Keratinocyte (primary cell): ENCODE measurements around the gene SEMA3C. TPM values are rescaled to one million over a fixed set of nuclear protein-coding genes. Genes with fewer than 3 reads are reported as not detected.
A peak's percentile ranks its signal among the peaks of the same experiment; 100 is the strongest.

ENCODE experiments used
- DNase-seq: peaks from one replicate; pipeline ENCODE4 v3.0.0-alpha.2; 2011; ENCODE audit warnings: low read depth, missing footprints, low spot score
- FAIRE-seq: peaks from 2 replicates; lab custom pipeline; 2011; peaks lifted over from hg19 to GRCh38; lab: Jason Lieb, UNC
- H2AFZ ChIP-seq: 2 replicates; pipeline ENCODE4 v1.6.0; 2012; ENCODE audit warnings: low read length, control low read depth, inconsistent platforms; ENCODE audit not compliant: control insufficient read depth
- H3K27ac ChIP-seq: 2 replicates; pipeline ENCODE4 v1.5.1; 2011; ENCODE audit warnings: low read length; ENCODE audit not compliant: control insufficient read depth, insufficient read depth
- H3K27me3 ChIP-seq: 3 replicates; pipeline ENCODE4 v1.6.0; 2011; ENCODE audit warnings: low read length; ENCODE audit not compliant: control insufficient read depth, insufficient read depth; ENCODE audit errors: extremely low read depth
- H3K36me3 ChIP-seq, 2 experiments: 2 replicates in 1 of 2; 3 replicates in 1 of 2; pipeline ENCODE4 v1.5.1; 2011; ENCODE audit warnings: low read length in 2 of 2, mild to moderate bottlenecking in 1 of 2; ENCODE audit not compliant: control insufficient read depth in 2 of 2, insufficient read depth in 2 of 2; ENCODE audit errors: extremely low read depth in 1 of 2
- H3K4me1 ChIP-seq: 3 replicates; pipeline ENCODE4 v1.5.1; 2011; ENCODE audit warnings: low read length; ENCODE audit not compliant: control insufficient read depth, insufficient read depth; ENCODE audit errors: extremely low read depth
- H3K4me2 ChIP-seq: 3 replicates; pipeline ENCODE4 v1.6.0; 2011; ENCODE audit warnings: low read depth, low read length; ENCODE audit not compliant: control insufficient read depth, insufficient read depth; ENCODE audit errors: extremely low read depth
- H3K4me3 ChIP-seq, 3 experiments: fragments of 200-600 bp in 1 of 3; sonication (generic) in 1 of 3; 2 replicates in 2 of 3; 3 replicates in 1 of 3; pipeline ENCODE4 v1.5.1; 2011 to 2016; ENCODE audit warnings: low read length in 3 of 3, mild to moderate bottlenecking in 3 of 3, control low read depth in 2 of 3, inconsistent platforms in 1 of 3, low read depth in 1 of 3, mixed read lengths in 1 of 3, mixed run types in 1 of 3, moderate library complexity in 1 of 3; ENCODE audit not compliant: control insufficient read depth in 2 of 3, insufficient read depth in 2 of 3; ENCODE audit errors: extremely low read depth in 1 of 3
- H3K79me2 ChIP-seq: 2 replicates; pipeline ENCODE4 v1.6.0; 2012; ENCODE audit warnings: low read length; ENCODE audit not compliant: control insufficient read depth, insufficient read depth
- H3K9ac ChIP-seq: 3 replicates; pipeline ENCODE4 v1.6.0; 2011; ENCODE audit warnings: low read length; ENCODE audit not compliant: control insufficient read depth, insufficient read depth; ENCODE audit errors: extremely low read depth
- H3K9me1 ChIP-seq: 3 replicates; pipeline ENCODE4 v1.6.0; 2011; ENCODE audit warnings: low read length; ENCODE audit not compliant: control insufficient read depth, insufficient read depth; ENCODE audit errors: extremely low read depth
- H3K9me3 ChIP-seq: 2 replicates; pipeline ENCODE4 v1.5.1; 2012; ENCODE audit warnings: low read depth, low read length; ENCODE audit not compliant: control insufficient read depth
- H4K20me1 ChIP-seq: 3 replicates; pipeline ENCODE4 v1.6.0; 2011; ENCODE audit warnings: low read length; ENCODE audit not compliant: control insufficient read depth, insufficient read depth; ENCODE audit errors: extremely low read depth
- CTCF ChIP-seq, 3 experiments: IDR thresholded peaks in 1 of 3; conservative IDR thresholded peaks in 1 of 3; optimal IDR thresholded peaks in 1 of 3; 2 replicates in 2 of 3; 3 replicates in 1 of 3; pipeline versions ENCODE3 to v1.5.1; 2011; ENCODE audit warnings: low read length in 3 of 3, mild to moderate bottlenecking in 3 of 3, moderate library complexity in 2 of 3, control low read depth in 1 of 3, inconsistent platforms in 1 of 3; ENCODE audit not compliant: insufficient read depth in 2 of 3; ENCODE audit errors: extremely low read depth in 1 of 3
- EZH2 ChIP-seq: IDR thresholded peaks from one replicate; pipeline ENCODE4 v1.6.1; 2012; ENCODE audit warnings: inconsistent platforms, mild to moderate bottlenecking, low read length, moderate library complexity
- dilution Hi-C: fragments of 300-500 bp; cut with MboI; formaldehyde crosslinking; loops from one replicate; pipeline ENCODE4 v1.7.0; 2020; ENCODE audit warnings: low sequenced_read_pairs; ENCODE audit not compliant: extremely low pct_ligation_motif_present
- polyA plus RNA-seq, 5 experiments: library from polyadenylated mRNA; depleted of rRNA in 3 of 5; stranded (reverse) in 3 of 5; stranded (forward) in 1 of 5; unstranded in 1 of 5; fragments of >200 nt; gene quantifications; 1 replicate in 1 of 5; 2 replicates in 3 of 5; 3 replicates in 1 of 5; pipeline versions ENCODE4 v1.2.1 to v1.2.3, GENCODE V29; 2011 to 2012; ENCODE audit warnings: missing spikeins in 2 of 5, low read depth in 1 of 5, low replicate concordance in 1 of 5

Gene SEMA3C
- polyA plus RNA-seq, 1 donor (not counting 4 experiments of a cell fraction or from before 2014, with no cell fraction given): 142 TPM

GRCh38 chr7:80902019-80902418 is 16.8 kb downstream of the SEMA3C start:
- H3K79me2 ChIP-seq: peaks cover 63% of the 10 kb centered on the region
- H3K27me3 ChIP-seq: no peaks in the 10 kb centered on the region
- no peak overlapping the region for H2AFZ ChIP-seq
- no peaks in the 10 kb centered on the region for H4K20me1 ChIP-seq
- FAIRE-seq: peak; percentile 63
- no peaks in the 10 kb centered on the region for H3K9me3 ChIP-seq
- H3K36me3 ChIP-seq: peaks cover 9 to 16% of the 10 kb centered on the region in 2 experiments
- H3K9me1 ChIP-seq: no peaks in the 10 kb centered on the region
- no peak for DNase-seq
- no peak overlapping the region for H3K9ac ChIP-seq
- TF ChIP-seq CTCF (optimal IDR thresholded peaks at IDR 0.05 in 1 of 3, IDR thresholded peaks at IDR 0.05 in 1 of 3, conservative IDR thresholded peaks at IDR 0.05 in 1 of 3; ENCODE audit: extremely low read depth in 1 of 3, insufficient read depth in 2 of 3, low read length in 3 of 3) (no peak), EZH2 (no peak)
- H3K4me1 ChIP-seq: peaks cover 35% of the 10 kb centered on the region
- dilution Hi-C loops: no loop called here
- peak overlapping the region; percentile 42 for H3K27ac ChIP-seq
- no peak overlapping the region for H3K4me3 ChIP-seq
- H3K4me2 ChIP-seq: no peak overlapping the region

GRCh38 chr7:80900583-80901576 is 18.0 kb downstream of the SEMA3C start:
- no peak overlapping the region for H3K9ac ChIP-seq
- no peaks in the 10 kb centered on the region for H3K27me3 ChIP-seq
- peak overlapping the region in 1 of 3 experiments; percentile 5 for H3K4me3 ChIP-seq
- no peak overlapping the region for H2AFZ ChIP-seq
- FAIRE-seq (peak; percentile 90), DNase-seq (no peak)
- H3K36me3 ChIP-seq: peaks cover 9 to 16% of the 10 kb centered on the region in 2 experiments
- H3K9me1 ChIP-seq: no peaks in the 10 kb centered on the region
- H3K4me2 ChIP-seq: peak overlapping the region; percentile 67
- no peaks in the 10 kb centered on the region for H3K9me3 ChIP-seq
- H4K20me1 ChIP-seq: no peaks in the 10 kb centered on the region
- TF ChIP-seq EZH2 (no peak), CTCF (optimal IDR thresholded peaks at IDR 0.05 in 1 of 3, IDR thresholded peaks at IDR 0.05 in 1 of 3, conservative IDR thresholded peaks at IDR 0.05 in 1 of 3; ENCODE audit: extremely low read depth in 1 of 3, insufficient read depth in 2 of 3, low read length in 3 of 3) (no peak)
- dilution Hi-C loops: no loop called here
- peak overlapping the region; percentile 86 for H3K27ac ChIP-seq
- peaks cover 65% of the 10 kb centered on the region for H3K79me2 ChIP-seq
- peaks cover 35% of the 10 kb centered on the region for H3K4me1 ChIP-seq
